BLaER1 (cell line): ENCODE measurements around the gene CFAP97D1.
A peak's percentile ranks its signal among the peaks of the same experiment; 100 is the strongest.
"Not testable (repeated sequence)": the region's sequence is repeated elsewhere in the genome, so short reads cannot be mapped to it uniquely, and the experiment has no call there.

Experiments
- H3K27ac ChIP-seq: shearing (Covaris generic); formaldehyde crosslinking; 2 replicates; pipeline ENCODE4 v1.8.1; 2022
- H3K27me3 ChIP-seq: shearing (Covaris generic); formaldehyde crosslinking; 2 replicates; pipeline ENCODE4 v1.8.1; 2022
- H3K36me3 ChIP-seq: shearing (Covaris generic); formaldehyde crosslinking; 2 replicates; pipeline ENCODE4 v1.8.1; 2022
- H3K4me1 ChIP-seq: shearing (Covaris generic); formaldehyde crosslinking; 2 replicates; pipeline ENCODE4 v1.8.1; 2022
- H3K4me2 ChIP-seq: shearing (Covaris generic); formaldehyde crosslinking; 2 replicates; pipeline ENCODE4 v1.8.1; 2022
- H3K4me3 ChIP-seq: shearing (Covaris generic); formaldehyde crosslinking; 2 replicates; pipeline ENCODE4 v1.8.1; 2022
- H3K9ac ChIP-seq: shearing (Covaris generic); formaldehyde crosslinking; 2 replicates; pipeline ENCODE4 v1.8.1; 2022
- H3K9me3 ChIP-seq: shearing (Covaris generic); formaldehyde crosslinking; 2 replicates; pipeline ENCODE4 v1.8.1; 2022
- H4K20me1 ChIP-seq: shearing (Covaris generic); formaldehyde crosslinking; 2 replicates; pipeline ENCODE4 v1.8.1; 2022
- Cebpa-rat ChIP-seq: shearing (Covaris generic); IDR thresholded peaks from 2 replicates; pipeline ENCODE4 v1.8.1; 2022

Gene CFAP97D1

GRCh38 chr17:43789482-43789881 is 9.2 kb downstream of the CFAP97D1 start:
- Histone ChIP-seq H3K4me2 (no peak overlapping the region), H3K4me1 (no peaks in the 10 kb centered on the region), H4K20me1 (no peaks in the 10 kb centered on the region), H3K27me3 (no peaks in the 10 kb centered on the region), H3K9ac (no peak overlapping the region), H3K36me3 (no peaks in the 10 kb centered on the region), H3K4me3 (no peak overlapping the region), H3K9me3 (no peaks in the 10 kb centered on the region), H3K27ac (no peak overlapping the region)
- no peak for TF ChIP-seq Cebpa-rat

- Histone ChIP-seq H3K36me3 (no peaks in the 10 kb centered on the region), H3K9me3 (no peaks in the 10 kb centered on the region), H4K20me1 (no peaks in the 10 kb centered on the region), H3K4me2 (no peak overlapping the region), H3K4me3 (no peak overlapping the region), H3K27me3 (no peaks in the 10 kb centered on the region), H3K9ac (no peak overlapping the region), H3K27ac (no peak overlapping the region), H3K4me1 (no peaks in the 10 kb centered on the region)
- TF ChIP-seq Cebpa-rat: no peak
Observed at GRCh38 chr17:43790311-43790940, 10.2 kb downstream of the CFAP97D1 start.

- Histone ChIP-seq H3K27me3 (no peaks in the 10 kb centered on the region), H4K20me1 (no peaks in the 10 kb centered on the region), H3K36me3 (no peaks in the 10 kb centered on the region), H3K4me3 (no peak overlapping the region), H3K4me2 (no peak overlapping the region), H3K9ac (no peak overlapping the region), H3K9me3 (no peaks in the 10 kb centered on the region), H3K27ac (no peak overlapping the region), H3K4me1 (no peaks in the 10 kb centered on the region)
- no peak for TF ChIP-seq Cebpa-rat
Observed at GRCh38 chr17:43791589-43791988, 11.4 kb downstream of the CFAP97D1 start.

- not testable (repeated sequence) for H3K4me3 ChIP-seq, H3K9me3 ChIP-seq, H3K4me1 ChIP-seq, H3K9ac ChIP-seq, H3K4me2 ChIP-seq, H3K27me3 ChIP-seq, H3K36me3 ChIP-seq, H3K27ac ChIP-seq, H4K20me1 ChIP-seq
Observed at GRCh38 chr17:43792668-43793067, 12.4 kb downstream of the CFAP97D1 start.

- H3K4me3 ChIP-seq, H3K9ac ChIP-seq, H3K4me2 ChIP-seq, H3K27ac ChIP-seq, H3K4me1 ChIP-seq, H4K20me1 ChIP-seq, H3K36me3 ChIP-seq, H3K9me3 ChIP-seq, H3K27me3 ChIP-seq: not testable (repeated sequence)
Observed at GRCh38 chr17:43798024-43798423, 17.8 kb downstream of the CFAP97D1 start.

- H3K9me3 ChIP-seq: 0 out of 2 replicates have a peak, but pooled peaks cover 4% of the 10 kb centered on the region
- H3K9ac ChIP-seq: no peak overlapping the region
- no peaks in the 10 kb centered on the region for H3K27me3 ChIP-seq
- no peak for TF ChIP-seq Cebpa-rat
- H3K4me2 ChIP-seq: no peak overlapping the region
- no peaks in the 10 kb centered on the region; the same call in 1 of the 2 replicates for H3K36me3 ChIP-seq
- peaks cover 9% of the 10 kb centered on the region for H3K4me1 ChIP-seq
- H3K4me3 ChIP-seq: no peak overlapping the region
- no peak overlapping the region for H3K27ac ChIP-seq
- no peaks in the 10 kb centered on the region for H4K20me1 ChIP-seq
Observed at GRCh38 chr17:43799047-43799446, 18.8 kb downstream of the CFAP97D1 start.

- TF ChIP-seq Cebpa-rat: no peak
- no peak overlapping the region for H3K9ac ChIP-seq
Observed at GRCh38 chr17:43800736-43801135, 20.5 kb downstream of the CFAP97D1 start.

GRCh38 chr17:43801844-43802243 is 21.6 kb downstream of the CFAP97D1 start:
- TF ChIP-seq Cebpa-rat: no peak
- no peak overlapping the region for H3K4me3 ChIP-seq
- no peaks in the 10 kb centered on the region; the same call in 1 of the 2 replicates for H3K36me3 ChIP-seq
- H3K27me3 ChIP-seq: no peaks in the 10 kb centered on the region
- H3K9ac ChIP-seq: no peak overlapping the region
- H3K4me2 ChIP-seq: no peak overlapping the region
- H3K27ac ChIP-seq: no peak overlapping the region
- peaks cover 9% of the 10 kb centered on the region for H3K4me1 ChIP-seq
- no peaks in the 10 kb centered on the region for H4K20me1 ChIP-seq
- H3K9me3 ChIP-seq: 0 out of 2 replicates have a peak, but pooled peaks cover 4% of the 10 kb centered on the region

More at GRCh38 chr17:43800736-43801135, 20.5 kb downstream of the CFAP97D1 start:
- no peaks in the 10 kb centered on the region; the same call in 1 of the 2 replicates for H3K36me3 ChIP-seq
- no peak overlapping the region for H3K4me2 ChIP-seq
- no peak overlapping the region for H3K27ac ChIP-seq
- H3K27me3 ChIP-seq: no peaks in the 10 kb centered on the region
- H4K20me1 ChIP-seq: no peaks in the 10 kb centered on the region
- peaks cover 9% of the 10 kb centered on the region for H3K4me1 ChIP-seq
- 0 out of 2 replicates have a peak, but pooled peaks cover 4% of the 10 kb centered on the region for H3K9me3 ChIP-seq
- no peak overlapping the region for H3K4me3 ChIP-seq

- H3K4me2 ChIP-seq: peak overlapping the region; percentile 4
- H3K27ac ChIP-seq: no peak overlapping the region
- H3K9ac ChIP-seq: no peak overlapping the region
Observed at GRCh38 chr17:43803758-43804157, 23.5 kb downstream of the CFAP97D1 start.

GRCh38 chr17:43805117-43805516 is 24.9 kb downstream of the CFAP97D1 start:
- H4K20me1 ChIP-seq: no peaks in the 10 kb centered on the region
- H3K36me3 ChIP-seq: no peaks in the 10 kb centered on the region; the same call in 1 of the 2 replicates
- no peak overlapping the region for H3K9ac ChIP-seq
- H3K4me3 ChIP-seq: no peak overlapping the region
- TF ChIP-seq Cebpa-rat: no peak
- H3K27me3 ChIP-seq: no peaks in the 10 kb centered on the region
- H3K9me3 ChIP-seq: no peaks in the 10 kb centered on the region
- H3K4me1 ChIP-seq: peaks cover 9% of the 10 kb centered on the region
- no peak overlapping the region for H3K27ac ChIP-seq
- H3K4me2 ChIP-seq: no peak overlapping the region

More at GRCh38 chr17:43803758-43804157, 23.5 kb downstream of the CFAP97D1 start:
- no peak for TF ChIP-seq Cebpa-rat
- Histone ChIP-seq H3K27me3 (no peaks in the 10 kb centered on the region), H3K4me1 (peaks cover 9% of the 10 kb centered on the region), H3K9me3 (no peaks in the 10 kb centered on the region), H3K36me3 (no peaks in the 10 kb centered on the region; the same call in 1 of the 2 replicates), H3K4me3 (no peak overlapping the region), H4K20me1 (no peaks in the 10 kb centered on the region)

- H3K36me3 ChIP-seq: no peaks in the 10 kb centered on the region
- no peaks in the 10 kb centered on the region for H3K9me3 ChIP-seq
- H3K4me2 ChIP-seq: no peak overlapping the region
- H3K4me1 ChIP-seq: peaks cover 9% of the 10 kb centered on the region
- no peak overlapping the region for H3K4me3 ChIP-seq
- no peak overlapping the region for H3K27ac ChIP-seq
- no peak for TF ChIP-seq Cebpa-rat
- H3K27me3 ChIP-seq: no peaks in the 10 kb centered on the region
- H3K9ac ChIP-seq: no peak overlapping the region
- no peaks in the 10 kb centered on the region for H4K20me1 ChIP-seq
Observed at GRCh38 chr17:43808076-43808475, 27.8 kb downstream of the CFAP97D1 start.
